NCI-H2107 (cell line): ENCODE results near the gene CSK.

Experiments used
- DNase-seq: peaks from one replicate; lab custom pipeline; 2025; lab: John Stamatoyannopoulos, UW

CSK gene

GRCh38 chr15:74801311-74801997, 19.6 kb downstream of the CSK start:
- no peak for DNase-seq

DNA sequence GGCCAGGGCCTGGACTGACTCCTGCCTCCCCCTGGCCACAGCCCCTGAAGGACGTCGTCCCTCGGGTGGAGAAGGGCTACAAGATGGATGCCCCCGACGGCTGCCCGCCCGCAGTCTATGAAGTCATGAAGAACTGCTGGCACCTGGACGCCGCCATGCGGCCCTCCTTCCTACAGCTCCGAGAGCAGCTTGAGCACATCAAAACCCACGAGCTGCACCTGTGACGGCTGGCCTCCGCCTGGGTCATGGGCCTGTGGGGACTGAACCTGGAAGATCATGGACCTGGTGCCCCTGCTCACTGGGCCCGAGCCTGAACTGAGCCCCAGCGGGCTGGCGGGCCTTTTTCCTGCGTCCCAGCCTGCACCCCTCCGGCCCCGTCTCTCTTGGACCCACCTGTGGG, 20.4 kb downstream of the CSK start:
- DNase-seq, result no peak

DNA sequence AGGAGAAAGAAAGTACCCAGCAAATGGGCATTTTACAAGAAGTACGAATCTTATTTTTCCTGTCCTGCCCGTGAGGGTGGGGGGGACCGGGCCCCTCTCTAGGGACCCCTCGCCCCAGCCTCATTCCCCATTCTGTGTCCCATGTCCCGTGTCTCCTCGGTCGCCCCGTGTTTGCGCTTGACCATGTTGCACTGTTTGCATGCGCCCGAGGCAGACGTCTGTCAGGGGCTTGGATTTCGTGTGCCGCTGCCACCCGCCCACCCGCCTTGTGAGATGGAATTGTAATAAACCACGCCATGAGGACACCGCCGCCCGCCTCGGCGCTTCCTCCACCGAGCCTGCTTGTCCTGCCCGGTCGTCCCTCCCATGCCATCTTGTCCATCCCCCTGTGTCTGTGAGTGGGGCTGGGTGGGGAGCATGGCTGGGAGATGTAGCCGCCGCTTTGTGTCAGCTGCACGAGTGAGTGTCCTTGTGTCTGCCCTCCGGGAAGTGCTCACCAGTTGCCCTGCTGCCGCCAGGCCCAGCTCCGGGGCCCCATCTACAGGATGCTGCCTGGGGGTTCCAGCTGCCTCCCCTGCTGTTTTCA, 21.1 kb downstream of the CSK start:
- DNase-seq, result no peak

DNA sequence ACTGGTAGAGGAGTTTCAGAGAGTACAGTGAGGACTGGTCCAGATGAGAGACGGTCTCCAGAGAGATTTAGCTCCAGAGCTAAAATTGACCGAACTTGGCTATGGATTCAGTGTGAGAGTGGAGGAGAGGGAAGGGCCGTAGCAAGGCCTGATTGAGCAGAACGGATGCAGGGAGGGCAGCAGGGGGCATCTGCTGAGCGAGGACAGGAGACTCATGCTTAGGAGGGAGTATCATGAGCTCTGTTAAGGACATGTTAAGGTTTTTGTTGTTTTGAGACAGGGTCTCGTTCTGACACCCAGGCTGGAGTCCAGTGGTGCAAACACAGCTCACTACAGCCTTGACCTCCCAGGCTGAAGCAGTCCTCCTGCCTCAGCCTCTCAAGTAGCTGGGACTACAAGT, 23.1 kb downstream of the CSK start:
- DNase-seq, result no peak

- no peak for DNase-seq
These were observed 25.4 kb downstream of the CSK start for GRCh38 chr15:74807282-74807681.

DNA sequence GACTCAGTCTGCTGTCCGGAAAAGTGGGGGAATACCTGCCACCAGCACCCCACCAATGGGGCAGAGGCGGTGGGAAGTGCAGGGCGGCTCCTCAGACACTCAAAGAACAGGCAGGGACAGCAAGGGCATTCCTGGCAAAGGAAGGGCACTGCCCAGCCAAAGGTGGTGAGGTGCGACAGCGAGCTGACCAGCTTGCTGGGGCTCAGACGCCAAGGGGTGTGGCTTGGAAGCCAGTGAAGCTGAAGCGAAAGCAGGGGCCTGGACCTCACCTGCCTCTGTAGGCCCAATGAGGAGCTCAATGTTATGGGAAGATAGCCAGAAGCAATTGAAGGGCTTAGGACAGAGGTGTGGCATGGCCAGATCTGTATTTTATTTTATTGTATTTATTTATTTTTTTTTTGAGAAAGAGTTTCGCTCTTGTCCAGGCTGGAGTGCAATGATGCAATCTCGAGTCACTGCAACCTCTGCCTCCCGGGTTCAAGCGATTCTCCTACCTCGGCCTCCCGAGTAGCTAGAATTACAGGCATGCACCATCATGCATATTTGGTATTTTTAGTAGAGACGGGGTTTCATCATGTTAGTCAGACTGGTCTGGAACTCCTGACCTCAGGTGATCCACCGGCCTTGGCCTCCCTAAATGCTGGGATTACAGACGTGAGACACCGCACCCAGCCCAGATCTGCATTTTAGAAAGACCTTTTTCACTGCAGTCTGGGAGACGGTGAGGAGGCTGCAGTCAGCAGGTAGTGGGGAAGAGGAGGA, 26.4 kb downstream of the CSK start:
- DNase-seq, result no peak

DNA sequence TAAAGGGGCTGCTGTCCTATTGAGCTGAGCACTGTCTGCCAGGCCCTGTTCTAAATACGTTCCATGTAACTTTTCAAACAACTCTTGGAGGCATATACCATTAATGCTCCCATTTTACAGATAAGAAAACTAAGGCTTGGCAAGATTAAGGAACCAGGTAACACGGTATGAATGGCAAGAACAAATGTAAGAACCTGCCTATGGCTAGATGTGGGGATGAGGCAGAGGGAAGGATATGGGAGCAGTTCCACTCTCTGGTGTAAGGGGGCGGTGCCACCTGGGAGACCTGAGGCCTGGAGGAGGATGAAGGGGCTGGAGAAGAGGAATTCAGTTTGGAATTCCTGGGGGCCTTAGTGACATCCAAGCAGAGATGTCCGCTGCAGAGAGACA, 27.0 kb downstream of the CSK start:
- no peak for DNase-seq

- DNase-seq, result no peak
These were observed 27.4 kb downstream of the CSK start for GRCh38 chr15:74809242-74809641.

DNA sequence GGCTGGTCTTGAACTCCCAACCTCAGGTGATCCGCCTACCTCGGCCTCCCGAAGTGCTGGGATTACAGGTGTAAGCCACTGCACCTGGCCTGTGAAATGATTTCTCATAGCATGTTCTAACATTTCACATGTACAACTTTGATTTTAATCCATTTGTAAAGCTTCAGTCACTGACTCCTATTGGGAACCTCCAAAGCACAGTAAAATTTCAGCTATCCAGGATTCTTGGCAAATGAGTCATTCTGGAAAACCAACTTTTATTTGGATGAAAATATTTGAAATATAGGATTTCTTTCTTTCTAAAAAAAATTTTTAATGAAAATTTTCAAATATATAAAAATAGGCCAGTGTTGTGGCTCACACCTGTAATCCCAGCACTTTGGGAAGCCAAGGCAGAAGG, 28.1 kb downstream of the CSK start:
- DNase-seq, result no peak

DNA sequence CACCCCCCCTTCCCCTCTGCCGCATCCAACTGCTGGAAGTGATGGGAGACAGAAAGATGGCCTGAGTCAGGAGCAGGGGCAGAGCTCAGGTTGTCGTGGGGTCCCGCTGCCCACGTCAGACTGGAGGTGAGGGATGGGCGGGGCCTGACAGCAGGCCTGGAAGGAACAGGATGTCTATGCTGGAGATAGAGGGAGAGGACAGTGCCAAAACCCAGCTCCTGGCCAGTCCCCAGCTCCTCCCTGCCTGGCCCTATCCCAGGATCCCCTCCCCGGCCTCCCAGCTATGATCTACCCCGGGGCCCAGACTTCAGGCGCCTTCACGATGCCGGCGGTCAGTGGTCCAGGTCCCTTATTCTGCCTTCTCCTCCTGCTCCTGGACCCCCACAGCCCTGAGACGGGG, 30.7 kb downstream of the CSK start, which contains the start of gene LMAN1L:
LMAN1L (plus strand) TSS at position 303 of the 400 bp plus-strand sequence; CDS start at position 323, 20 bp downstream.
- DNase-seq, result no peak

DNA sequence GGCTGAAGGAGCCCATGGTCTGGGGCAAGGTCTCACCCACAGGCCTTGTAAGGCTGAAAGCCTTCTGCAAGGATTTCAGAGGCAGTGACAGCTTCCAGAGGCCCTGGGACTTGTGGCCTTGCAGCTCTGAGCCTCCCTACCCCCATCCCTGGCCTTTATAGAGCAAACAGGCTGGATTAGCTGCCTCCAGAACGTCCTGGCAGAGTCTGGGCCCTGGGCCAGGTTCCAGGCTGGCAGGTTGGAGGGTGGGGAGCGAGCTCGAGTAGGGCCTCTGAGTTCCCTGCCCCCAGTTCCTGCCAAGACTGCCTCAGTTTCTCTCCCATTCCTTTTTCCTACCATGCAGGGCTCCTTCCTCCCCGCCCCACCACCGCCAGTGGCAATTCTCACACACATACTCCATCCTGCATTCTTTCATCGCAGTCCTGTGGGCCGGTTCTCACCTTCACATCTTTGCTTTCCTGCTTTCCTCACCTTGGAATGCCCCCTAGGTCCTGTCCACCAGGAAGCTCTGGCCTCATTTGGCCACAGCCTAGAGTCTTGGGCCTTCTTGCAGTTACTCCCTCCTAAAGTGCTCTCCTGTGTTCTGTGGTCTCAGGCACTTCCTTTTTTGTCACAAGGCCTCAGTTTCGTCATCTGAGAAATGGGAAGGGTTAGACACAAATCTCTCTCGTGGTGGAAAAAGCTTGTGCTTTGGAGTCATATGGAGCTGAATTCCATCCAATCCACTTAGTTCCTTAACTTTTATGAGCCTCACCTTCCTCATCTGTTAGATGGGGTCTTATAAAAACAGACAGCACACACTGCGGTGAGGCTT, 33.4 kb downstream of the CSK start:
- DNase-seq, result no peak

GRCh38 chr15:74815961-74816360, 34.1 kb downstream of the CSK start:
- no peak for DNase-seq

- DNase-seq, result no peak
These were observed 34.9 kb downstream of the CSK start for GRCh38 chr15:74816624-74817369.

- no peak for DNase-seq
These were observed 35.5 kb downstream of the CSK start for GRCh38 chr15:74817370-74817737.

GRCh38 chr15:74820056-74820455, 38.2 kb downstream of the CSK start:
- DNase-seq, result no peak

DNA sequence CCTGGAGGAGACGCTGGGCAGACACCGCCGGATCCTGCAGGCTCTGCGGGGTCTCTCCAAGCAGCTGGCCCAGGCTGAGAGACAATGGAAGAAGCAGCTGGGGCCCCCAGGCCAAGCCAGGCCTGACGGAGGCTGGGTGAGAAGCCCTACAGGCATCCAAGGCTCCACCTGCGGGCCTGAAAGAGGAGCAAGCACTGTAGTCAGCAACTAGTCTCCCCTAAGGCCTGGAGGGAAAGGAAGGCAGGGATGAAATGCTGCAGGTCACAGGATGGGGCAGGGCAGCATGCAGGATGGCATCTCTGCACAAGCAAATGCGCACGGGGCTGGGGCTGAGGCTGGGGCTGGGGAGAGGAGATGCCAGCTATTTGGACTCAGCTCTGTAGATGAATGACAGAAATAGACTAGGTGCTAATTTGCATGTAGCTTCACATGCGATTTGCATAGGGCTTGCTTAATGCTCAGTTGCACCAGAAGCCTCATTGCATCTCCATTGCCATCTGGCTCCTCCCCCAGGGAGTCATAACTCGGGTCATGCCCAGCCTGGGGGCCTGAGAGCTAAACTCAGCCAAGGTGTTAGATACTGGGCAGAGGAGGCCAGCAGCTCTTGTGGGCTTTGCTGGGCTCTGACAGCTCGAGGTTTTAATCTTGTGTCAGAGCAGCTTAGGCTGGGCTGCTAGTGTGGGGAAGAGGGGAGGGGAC, 39.4 kb downstream of the CSK start:
- no peak for DNase-seq

- no peak for DNase-seq
These were observed 39.9 kb downstream of the CSK start for GRCh38 chr15:74821790-74822158.

DNA sequence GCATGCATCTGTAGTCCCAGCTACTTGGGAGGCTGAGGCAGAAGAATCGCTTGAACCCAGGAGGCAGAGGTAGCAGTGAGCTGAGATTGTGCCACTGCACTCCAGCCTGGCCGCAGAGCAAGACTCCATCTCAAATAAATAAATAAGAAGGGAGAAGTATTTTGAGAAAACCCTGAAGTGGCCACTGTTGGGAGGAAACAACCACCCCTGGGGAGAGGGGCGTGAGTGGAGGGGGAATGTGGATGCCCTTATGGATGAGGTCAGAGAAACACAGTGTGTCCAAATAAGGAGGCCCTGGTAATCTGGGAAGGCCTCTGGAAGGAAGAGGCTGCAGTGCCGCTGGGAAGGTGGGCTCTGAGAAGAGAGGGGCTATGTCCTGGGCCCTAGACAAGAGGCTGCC, 40.4 kb downstream of the CSK start:
- no peak for DNase-seq

GRCh38 chr15:74823324-74823723, 41.4 kb downstream of the CSK start:
- no peak for DNase-seq

DNA sequence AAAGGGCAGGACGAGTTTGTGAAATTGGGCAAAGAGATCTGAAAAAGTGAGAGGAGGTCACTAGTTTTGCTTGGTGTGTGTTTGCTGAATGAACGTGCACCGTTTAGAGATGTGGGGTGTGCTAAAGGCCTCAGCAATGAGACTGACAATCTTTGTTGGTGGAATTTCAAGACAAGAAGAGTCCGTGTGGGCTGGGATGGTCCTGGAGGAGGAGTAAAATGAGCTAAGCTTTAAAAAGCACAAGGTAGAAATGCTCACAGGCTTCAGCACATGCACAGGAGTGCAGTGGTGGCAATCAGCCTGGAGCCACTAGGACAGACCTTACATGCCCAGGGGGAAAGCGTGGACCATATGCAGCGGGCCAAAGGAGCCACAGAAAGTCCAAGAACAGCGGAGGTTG, 43.1 kb downstream of the CSK start:
- DNase-seq, result no peak

- DNase-seq, result no peak
These were observed 44.0 kb downstream of the CSK start for GRCh38 chr15:74825866-74826265.
